DMS153 treated with DMSO at 0.1 percent for 48 hours (cell line): ENCODE data around the gene SYNE4.
"Not testable (repeated sequence)": the region's sequence is repeated elsewhere in the genome, so short reads cannot be mapped to it uniquely, and the experiment has no call there.

ENCODE experiments used
- DNase-seq: peaks from one replicate; lab custom pipeline; 2025; ENCODE audit not compliant: unreplicated experiment; lab: John Stamatoyannopoulos, UW

SYNE4 gene

GRCh38 chr19:35957411-35957810 is 51.2 kb downstream of the SYNE4 start:
- DNase-seq: not testable (repeated sequence)

- no peak for DNase-seq
Measured at GRCh38 chr19:35955881-35956634, 52.6 kb downstream of the SYNE4 start.
